HCT116 (cell line): Measurements from ENCODE around the gene KANK2. TPM values are rescaled to one million over a fixed set of nuclear protein-coding genes. Genes with fewer than 3 reads are reported as not detected.

ENCODE experiments used
- ATAC-seq: fragments of 200-7000 bp; cut with Tn5 transposase; 2 replicates; pipeline ENCODE4 v1.9.1; 2020; ENCODE audit warnings: mild to moderate bottlenecking, moderate library complexity
- BruUV-seq: library from RNA; stranded (reverse); fragments of 400-500 nt; replicated peaks from 2 replicates; lab custom pipeline; 2021; lab: Mats Ljungman, UMichigan
- CTCF ChIA-PET: fragments of 300-600 bp; sonication (Branson Sonifier 250); formaldehyde crosslinking; loops from one replicate; lab custom pipeline; 2021; ENCODE audit warnings: antibody characterized with exemption; lab: Charles Lee
- POLR2A ChIA-PET: fragments of 300-600, 350-600 bp; sonication (Branson Sonifier 250); formaldehyde crosslinking; loops from one replicate; lab custom pipeline; 2021; ENCODE audit warnings: antibody characterized with exemption; lab: Charles Lee
- RAD21 ChIA-PET, 2 experiments: fragments of 300-600 bp; sonication (Branson Sonifier 250); formaldehyde crosslinking; loops; one replicate each; lab custom pipeline; 2023; ENCODE audit warnings: low total read pairs in 2 of 2; ENCODE audit not compliant: uncharacterized antibody in 2 of 2, unreplicated experiment in 2 of 2, low non-redundant PET in 1 of 2; lab: Charles Lee
- DNase-seq: peaks from one replicate; pipeline ENCODE4 v3.0.0-alpha.2; 2010; ENCODE audit warnings: low read depth, low spot score
- H2AFZ ChIP-seq: fragments of 200-600 bp; shearing (Covaris generic), sonication (generic); 2 replicates; pipeline ENCODE4 v1.6.1; 2017; ENCODE audit warnings: low read depth, mixed run types, mixed read lengths, antibody characterized with exemption, low read length; ENCODE audit not compliant: poor library complexity, severe bottlenecking
- H3K27ac ChIP-seq: 2 replicates; pipeline ENCODE4 v1.5.1; 2012; ENCODE audit warnings: low read depth, low read length
- H3K27me3 ChIP-seq: fragments of 200-600 bp; sonication (generic); 2 replicates; pipeline ENCODE4 v1.6.1; 2016; ENCODE audit warnings: mixed run types, low read length, mixed read lengths; ENCODE audit not compliant: insufficient read depth
- H3K36me3 ChIP-seq, 2 experiments: fragments of 200-500 bp in 1 of 2; fragments of 200-600 bp in 1 of 2; sonication (Bioruptor generic) in 1 of 2; sonication (generic) in 1 of 2; 2 replicates each; pipeline versions ENCODE4 v1.5.1 to v1.6.1; 2014 to 2016; ENCODE audit warnings: low read length in 2 of 2, inconsistent platforms in 1 of 2, mixed read lengths in 1 of 2, mixed run types in 1 of 2; ENCODE audit not compliant: insufficient read depth in 2 of 2, control insufficient read depth in 1 of 2
- H3K4me1 ChIP-seq, 2 experiments: fragments of 200-600 bp in 1 of 2; sonication (generic) in 1 of 2; 2 replicates each; pipeline versions ENCODE4 v1.5.1 to v1.6.1; 2012 to 2017; ENCODE audit warnings: low read length in 2 of 2, inconsistent platforms in 1 of 2, mild to moderate bottlenecking in 1 of 2, mixed read lengths in 1 of 2, mixed run types in 1 of 2, moderate library complexity in 1 of 2; ENCODE audit not compliant: insufficient read depth in 2 of 2, control insufficient read depth in 1 of 2
- H3K4me2 ChIP-seq: fragments of 200-600 bp; sonication (generic); 2 replicates; pipeline ENCODE4 v1.6.1; 2017; ENCODE audit warnings: mixed run types, low read length, mixed read lengths
- H3K4me3 ChIP-seq, 2 experiments: fragments of 200-600 bp in 1 of 2; sonication (generic) in 1 of 2; replicated peaks in 1 of 2; 2 replicates each; pipeline ENCODE4 v1.5.1; 2011 to 2016; ENCODE audit warnings: low read length in 2 of 2, control low read depth in 1 of 2, low read depth in 1 of 2, mild to moderate bottlenecking in 1 of 2, mixed read lengths in 1 of 2, mixed run types in 1 of 2
- H3K79me2 ChIP-seq: fragments of 200-600 bp; sonication (generic); 2 replicates; pipeline ENCODE4 v1.6.1; 2017; ENCODE audit warnings: mild to moderate bottlenecking, mixed run types, low read length, moderate library complexity, mixed read lengths; ENCODE audit not compliant: insufficient read depth
- H3K9ac ChIP-seq: fragments of 200-600 bp; sonication (generic); 2 replicates; pipeline ENCODE4 v1.6.1; 2016; ENCODE audit warnings: low read length, mixed read lengths
- H3K9me2 ChIP-seq: fragments of 200-600 bp; sonication (generic), shearing (Covaris generic); 2 replicates; pipeline ENCODE4 v1.6.1; 2017; ENCODE audit warnings: mixed run types, mild to moderate bottlenecking, moderate library complexity; ENCODE audit not compliant: insufficient read depth
- H3K9me3 ChIP-seq, 2 experiments: fragments of 200-500 bp in 1 of 2; fragments of 200-600 bp in 1 of 2; sonication (Bioruptor generic) in 1 of 2; sonication (generic) in 1 of 2; 2 replicates each; pipeline ENCODE4 v1.6.1; 2014 to 2017; ENCODE audit warnings: low read length in 2 of 2, mixed read lengths in 2 of 2, inconsistent platforms in 1 of 2, low read depth in 1 of 2, mild to moderate bottlenecking in 1 of 2, mixed run types in 1 of 2, moderate library complexity in 1 of 2; ENCODE audit not compliant: control insufficient read depth in 1 of 2, insufficient read depth in 1 of 2
- H4K20me1 ChIP-seq: fragments of 200-600 bp; sonication (generic), shearing (Covaris generic); 2 replicates; pipeline ENCODE4 v1.6.1; 2017; ENCODE audit warnings: mixed run types, mild to moderate bottlenecking, moderate library complexity; ENCODE audit not compliant: insufficient read depth
- ATF3 ChIP-seq: IDR thresholded peaks from 2 replicates; pipeline ENCODE4 v1.6.1; 2012
- CEBPB ChIP-seq: IDR thresholded peaks from 2 replicates; pipeline ENCODE4 v1.6.1; 2012; ENCODE audit warnings: low read depth
- CTCF ChIP-seq, 3 experiments: fragments of 200-600 bp in 1 of 3; sonication (generic) in 1 of 3; IDR thresholded peaks in 2 of 3; conservative IDR thresholded peaks in 1 of 3; 2 replicates each; pipeline ENCODE4 v1.5.1; 2012 to 2017; ENCODE audit warnings: low read depth in 2 of 3, low read length in 2 of 3, antibody characterized with exemption in 1 of 3, borderline replicate concordance in 1 of 3, control low read depth in 1 of 3, mild to moderate bottlenecking in 1 of 3, mixed read lengths in 1 of 3, mixed run types in 1 of 3, moderate library complexity in 1 of 3; ENCODE audit not compliant: insufficient read depth in 1 of 3
- EGR1 ChIP-seq: IDR thresholded peaks from 2 replicates; pipeline ENCODE4 v1.6.1; 2012; ENCODE audit warnings: low read depth
- EZH2 ChIP-seq: fragments of 200-600 bp; sonication (generic); IDR thresholded peaks from 2 replicates; pipeline ENCODE4 v1.6.1; 2017; ENCODE audit warnings: antibody characterized with exemption, mixed run types
- POLR2AphosphoS5 ChIP-seq: IDR thresholded peaks from 2 replicates; pipeline ENCODE4 v1.6.1; 2011; ENCODE audit warnings: mild to moderate bottlenecking, low read depth, low read length, moderate library complexity
- RAD21 ChIP-seq: IDR thresholded peaks from 2 replicates; pipeline ENCODE4 v1.6.1; 2012; ENCODE audit warnings: low read depth, mild to moderate bottlenecking
- REST ChIP-seq: IDR thresholded peaks from 2 replicates; pipeline ENCODE4 v1.6.1; 2012; ENCODE audit warnings: low read depth
- SIN3A ChIP-seq: IDR thresholded peaks from 2 replicates; pipeline ENCODE4 v1.6.1; 2012; ENCODE audit warnings: low read depth
- SRF ChIP-seq: IDR thresholded peaks from 2 replicates; pipeline ENCODE4 v1.6.1; 2012; ENCODE audit warnings: low read depth
- TCF7L2 ChIP-seq: IDR thresholded peaks from 2 replicates; pipeline ENCODE4 v1.7.0; 2011; ENCODE audit warnings: borderline replicate concordance, inconsistent platforms; ENCODE audit not compliant: insufficient read depth, insufficient read length; ENCODE audit errors: extremely low read depth
- YY1 ChIP-seq: IDR thresholded peaks from 2 replicates; pipeline ENCODE4 v1.6.1; 2011; ENCODE audit warnings: low read length, low read depth, moderate library complexity, mild to moderate bottlenecking; ENCODE audit not compliant: insufficient replicate concordance; ENCODE audit errors: extremely low read depth
- ZBTB33 ChIP-seq: IDR thresholded peaks from 2 replicates; pipeline ENCODE4 v1.6.1; 2011; ENCODE audit warnings: mild to moderate bottlenecking, low read length, moderate library complexity; ENCODE audit not compliant: insufficient replicate concordance; ENCODE audit errors: extremely low read depth
- intact Hi-C: fragments of 100-400 bp; cut with micrococcal nuclease; formaldehyde crosslinking; loops from 2 replicates; pipeline ENCODE4 v1.10.0; 2022
- total RNA-seq: library from RNA; stranded (reverse); gene quantifications from one replicate; pipeline ENCODE4 v1.2.1, GENCODE V29; 2021; ENCODE audit not compliant: unreplicated experiment

Gene KANK2
- total RNA-seq, 1 experiment from 2014 or later, result 43.6 TPM

- Histone ChIP-seq H2AFZ (no peak overlapping the region), H3K27ac (no peak overlapping the region), H4K20me1 (no peaks in the 10 kb centered on the region), H3K4me3 (no peak overlapping the region), H3K9me3 (no peaks in the 10 kb centered on the region), H3K27me3 (no peaks in the 10 kb centered on the region), H3K79me2 (no peaks in the 10 kb centered on the region), H3K4me2 (no peak overlapping the region), H3K9ac (no peak overlapping the region), H3K4me1 (peaks cover 4 to 13% of the 10 kb centered on the region in 2 experiments; a peak in 3 of 4 replicates), H3K36me3 (peaks cover 0 to 3% of the 10 kb centered on the region in 2 experiments; a peak in 1 of 4 replicates), H3K9me2 (no peaks in the 10 kb centered on the region)
- ChIA-PET RAD21 (no interaction called here), POLR2A (no interaction called here), CTCF (interaction anchor here (1.3 kb wide), 1 partner anchor 80 kb away, joined by 3 read pairs; no protein-coding TSS in a partner anchor)
- BruUV-seq, result no TSS peak
- ATAC-seq (no peak), DNase-seq (no peak)
- intact Hi-C loops, result loop anchor here (2.0 kb wide), 1 partner anchor 169 kb away; no protein-coding TSS in a partner anchor
- no peak for TF ChIP-seq EGR1
- no peak for TF ChIP-seq ZBTB33
- no peak for TF ChIP-seq EZH2
- no peak for TF ChIP-seq TCF7L2
- TF ChIP-seq POLR2AphosphoS5, result no peak
- no peak for TF ChIP-seq CTCF (IDR thresholded peaks at IDR 0.05 in 2 of 3, conservative IDR thresholded peaks at IDR 0.05 in 1 of 3; ENCODE audit: borderline replicate concordance in 1 of 3, insufficient read depth in 1 of 3, low read depth in 2 of 3, low read length in 2 of 3)
- TF ChIP-seq YY1, result no peak
- TF ChIP-seq CEBPB, result no peak
- TF ChIP-seq ATF3, result no peak
- TF ChIP-seq REST, result no peak
- TF ChIP-seq SIN3A, result no peak
- no peak for TF ChIP-seq SRF
- TF ChIP-seq RAD21, result no peak
Observed at GRCh38 chr19:11205939-11206570, 8.7 kb upstream of the KANK2 start.
